NK-92 treated with Interleukin-12 subunit alpha and Interleukin-12 subunit beta, amount 100 ng/mL, for 24 hours (cell line): ENCODE measurements around the gene AK9.

Experiments
- DNase-seq: peaks from one replicate; lab custom pipeline; 2025; lab: John Stamatoyannopoulos, UW

The AK9 gene

GRCh38 chr6:109510358-109510757 is 180.6 kb downstream of the AK9 start:
- DNase-seq = no peak

DNA sequence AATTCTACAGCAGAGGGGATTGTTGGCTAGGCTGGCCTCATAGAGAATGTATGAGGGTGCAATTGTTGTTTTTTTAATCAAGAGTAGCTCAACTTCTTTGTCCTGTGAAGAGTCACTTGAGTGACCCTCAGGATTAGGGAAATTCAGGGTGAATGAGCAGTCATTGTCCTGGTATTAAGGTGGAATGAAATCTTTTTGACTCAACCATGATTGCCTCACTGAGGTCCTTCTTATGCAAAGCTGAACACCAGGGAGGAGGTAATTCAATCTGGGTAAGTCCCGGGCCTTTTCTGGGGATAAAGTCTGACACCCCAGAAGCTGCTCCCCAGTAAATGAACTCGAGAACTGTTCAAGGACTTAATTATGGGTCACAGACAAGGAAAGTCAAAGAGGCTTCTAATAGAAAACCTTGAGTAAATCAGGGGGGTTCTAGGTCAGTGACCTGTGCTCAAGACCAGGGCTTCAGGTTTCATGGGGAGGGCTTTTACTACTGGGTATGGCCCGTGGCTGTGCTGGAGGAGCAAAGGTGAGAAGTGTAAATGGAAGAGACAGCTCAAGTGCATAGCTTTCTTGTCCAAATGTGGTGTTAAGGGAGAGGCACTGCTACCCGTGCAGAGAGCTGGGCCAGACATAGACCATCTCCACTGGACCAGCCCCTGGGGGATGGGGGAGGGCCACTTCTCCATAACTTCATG is 182.7 kb downstream of the AK9 start:
- no peak for DNase-seq

DNA sequence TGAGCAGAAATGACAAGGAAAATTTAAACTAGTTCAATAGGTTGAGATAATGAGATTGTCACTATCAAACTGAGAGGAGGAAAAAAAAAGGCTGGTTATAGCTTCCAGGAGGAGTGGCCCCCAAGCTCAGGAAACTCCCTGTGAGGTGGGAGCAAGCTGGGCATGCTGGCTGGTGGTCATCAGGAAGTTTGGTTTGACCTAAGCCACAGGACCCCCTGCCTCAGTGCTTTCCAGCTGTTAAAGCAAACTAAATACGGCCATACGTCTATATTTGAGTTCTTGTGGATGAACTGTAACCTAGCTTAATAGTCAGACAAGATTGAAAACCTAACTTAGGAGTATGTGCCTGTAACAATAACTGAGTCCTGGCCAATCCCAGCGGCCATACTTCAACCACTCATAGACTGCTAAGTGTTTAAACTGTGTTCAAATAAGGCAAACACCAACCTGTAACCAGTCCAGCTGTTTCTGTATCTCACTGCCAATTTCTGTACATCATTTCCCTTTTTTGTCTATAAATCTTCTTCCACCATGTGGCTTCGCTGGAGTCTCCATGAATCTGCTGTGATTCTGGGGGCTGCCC is 183.4 kb downstream of the AK9 start:
- DNase-seq = no peak

- DNase-seq = no peak
Observed at GRCh38 chr6:109506841-109507240, 184.2 kb downstream of the AK9 start.

- no peak for DNase-seq
Observed at GRCh38 chr6:109506314-109506713, 184.7 kb downstream of the AK9 start.

GRCh38 chr6:109503327-109504224 is 187.4 kb downstream of the AK9 start:
- no peak for DNase-seq

GRCh38 chr6:109498936-109499335 is 192.1 kb downstream of the AK9 start:
- DNase-seq = no peak

- DNase-seq = no peak
Observed at GRCh38 chr6:109498052-109498451, 192.9 kb downstream of the AK9 start.

DNA sequence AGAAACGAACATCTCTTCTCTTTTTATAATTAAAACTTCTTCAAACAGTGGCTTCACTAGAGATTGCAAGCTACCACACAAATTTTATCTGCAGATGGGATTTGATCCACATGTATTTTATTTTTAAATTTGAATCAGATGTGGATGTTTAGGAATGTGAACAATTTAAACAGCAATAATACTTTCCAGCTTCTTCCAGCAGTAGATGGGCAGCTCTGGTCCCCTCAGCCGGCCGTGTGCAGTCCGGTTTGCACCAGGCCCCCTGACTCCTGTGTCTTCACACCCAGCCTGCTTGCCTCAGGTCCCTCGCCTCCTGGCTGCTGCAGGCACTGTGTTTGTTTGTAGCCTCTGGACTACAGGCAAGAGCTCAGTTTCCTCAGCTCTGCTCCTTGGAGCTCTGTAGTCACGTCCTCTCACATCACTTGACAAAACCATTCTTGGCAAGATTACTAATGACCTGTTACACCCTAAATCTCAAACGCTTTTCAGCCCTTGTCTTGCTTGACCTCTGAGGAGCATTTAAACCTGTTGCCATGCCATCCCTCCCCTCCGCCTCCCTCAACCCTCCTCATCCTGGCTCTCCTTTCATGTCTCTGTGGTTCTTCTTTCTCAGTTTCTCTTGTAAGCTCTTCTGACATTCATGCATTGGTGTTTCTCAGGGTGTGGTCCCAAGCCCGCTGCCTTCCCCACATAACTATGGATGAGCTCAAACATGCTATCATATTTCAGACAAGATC is 194.8 kb downstream of the AK9 start:
- DNase-seq = no peak

GRCh38 chr6:109493865-109494264 is 197.1 kb downstream of the AK9 start:
- DNase-seq = no peak

- no peak for DNase-seq
Observed at GRCh38 chr6:109491207-109491938, 199.6 kb downstream of the AK9 start.

DNA sequence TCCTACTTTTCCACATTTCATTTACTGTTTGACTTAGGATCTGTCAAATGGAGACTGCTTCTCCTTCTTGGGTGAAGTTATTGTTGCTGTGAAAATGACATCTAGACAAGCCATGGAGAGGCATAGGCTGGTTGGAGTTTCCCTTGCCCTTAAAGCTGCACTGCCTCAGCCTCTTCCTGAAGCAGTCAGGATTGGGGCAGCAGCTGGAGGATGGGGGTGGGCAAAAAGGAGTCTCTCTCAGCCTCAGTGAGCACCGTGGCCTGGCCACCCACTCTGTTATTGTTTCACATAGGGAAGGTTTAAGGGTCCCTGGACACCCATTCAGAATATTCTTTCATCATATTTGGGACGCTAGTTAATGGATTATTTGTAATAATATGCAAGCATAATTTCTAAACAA is 200.3 kb downstream of the AK9 start:
- DNase-seq = no peak

GRCh38 chr6:109488001-109488400 is 203.0 kb downstream of the AK9 start:
- DNase-seq = no peak

DNA sequence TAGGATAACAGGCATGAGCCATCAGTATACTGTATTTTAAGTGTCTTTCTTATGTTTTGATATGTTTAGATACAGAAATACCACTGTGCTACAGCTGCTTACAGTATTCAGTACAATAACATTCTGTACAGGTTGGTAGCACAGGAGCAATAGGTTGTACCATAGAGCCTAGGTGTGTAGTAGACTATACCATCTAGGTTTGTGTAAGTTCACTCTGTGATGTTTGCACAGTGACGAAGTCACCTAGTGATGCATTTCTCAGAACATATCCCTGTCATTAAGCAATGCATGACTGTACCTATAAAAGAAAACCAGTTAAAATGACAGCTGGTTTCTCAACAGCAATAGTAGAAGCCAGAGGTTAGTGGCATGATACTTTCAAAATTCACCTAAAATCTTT is 204.9 kb downstream of the AK9 start:
- DNase-seq = no peak

GRCh38 chr6:109485266-109485935 is 205.6 kb downstream of the AK9 start:
- no peak for DNase-seq

DNA sequence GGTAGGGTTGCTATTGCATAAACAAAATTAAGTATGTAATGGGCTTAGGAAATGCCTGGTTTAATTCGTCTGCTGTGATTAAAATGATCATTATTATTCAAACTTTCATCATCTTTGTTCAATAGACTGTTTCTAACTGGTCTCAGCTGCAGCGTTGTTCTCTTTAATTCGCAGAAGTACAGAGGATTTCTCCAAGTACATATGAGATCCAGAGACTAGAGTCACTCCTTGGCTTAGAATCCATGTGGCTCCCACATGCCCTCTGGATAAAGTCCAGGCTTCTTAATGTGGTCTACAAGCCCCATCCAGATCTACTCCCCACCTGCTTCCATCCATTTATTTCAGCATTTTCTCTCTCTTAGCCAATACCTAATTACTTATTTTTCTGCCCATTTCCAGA is 206.9 kb downstream of the AK9 start:
- no peak for DNase-seq

- no peak for DNase-seq
Observed at GRCh38 chr6:109483735-109484057, 207.3 kb downstream of the AK9 start.

DNA sequence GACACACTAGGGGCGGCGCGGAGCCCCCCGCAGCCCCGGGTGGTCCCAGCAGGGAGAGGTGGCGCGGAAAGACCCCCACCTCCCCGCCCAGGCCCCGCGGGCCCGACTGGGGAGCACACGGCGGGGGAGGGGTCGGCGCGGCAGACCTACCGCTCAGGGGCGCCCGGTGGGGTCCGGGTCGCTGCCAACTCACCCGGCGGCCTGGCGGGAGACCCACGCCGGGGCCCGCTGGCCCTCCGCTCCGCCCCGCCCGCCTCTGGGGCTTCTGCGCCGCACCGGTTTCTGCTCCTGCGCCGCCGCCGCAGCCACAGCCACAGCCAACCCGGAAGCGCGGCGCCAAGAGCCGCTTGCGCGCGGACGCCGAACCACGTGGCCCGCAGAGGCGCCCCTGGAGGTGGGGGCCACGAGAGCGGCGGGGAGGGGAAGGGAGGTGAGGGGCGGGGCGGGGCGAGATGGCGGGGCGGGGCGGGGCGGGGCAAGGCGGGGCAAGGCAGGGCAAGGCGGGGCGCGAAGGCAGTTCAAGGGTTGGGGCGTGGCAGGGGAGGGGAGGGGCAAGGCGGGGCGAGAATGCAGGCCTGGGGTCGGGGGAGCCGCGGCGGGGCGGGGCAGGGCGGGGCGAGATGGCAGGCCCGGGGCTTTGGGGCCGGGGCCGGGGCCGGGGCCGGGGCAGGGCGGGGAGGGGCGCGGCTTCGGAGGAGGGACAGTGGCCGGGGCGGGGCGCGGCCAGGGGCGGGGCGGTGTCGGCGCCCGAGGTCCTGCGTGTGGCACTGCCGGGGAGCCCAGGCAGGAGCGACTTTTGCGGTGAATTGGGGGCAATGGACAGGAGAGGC is 207.9 kb downstream of the AK9 start, which contains the start of gene ZBTB24:
Gene ZBTB24 (minus strand): TSS at position 315 of the 830 bp plus-strand sequence. CDS start 1,193 bp downstream, outside the sequence.
- DNase-seq = peak; percentile 92

DNA sequence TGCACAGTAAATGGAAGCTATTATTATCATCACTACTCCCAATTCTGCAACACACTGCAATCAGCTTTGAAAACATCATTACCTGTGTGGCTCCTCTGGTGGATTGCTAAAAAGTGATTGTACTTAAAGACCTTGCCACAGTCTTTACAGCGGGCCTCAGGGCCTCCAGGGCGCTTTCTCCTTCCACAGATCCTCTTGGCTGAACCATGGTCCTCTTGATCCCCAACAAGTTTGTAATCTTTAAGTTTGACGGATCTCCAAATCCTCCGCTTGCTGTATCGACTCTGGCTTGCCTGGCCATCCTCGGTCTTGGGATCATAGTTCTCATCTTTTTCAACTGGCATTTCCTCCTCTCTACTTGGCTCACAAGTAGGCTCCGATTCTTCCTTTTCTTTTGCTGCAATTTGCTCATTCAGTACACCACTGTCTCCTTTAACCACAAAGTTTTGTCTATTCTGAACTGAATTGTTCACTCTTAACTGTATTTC is 210.0 kb downstream of the AK9 start:
- no peak for DNase-seq
